T-helper 1 cell treated with Interleukin-12 subunit alpha and Interleukin-12 subunit beta and Interleukin-4 antibody, amounts not matched to agents 30 μg/mL and 1 μg/mL, for 36 hours (primary cell): Measurements from ENCODE around the gene TGFA.

Experiments
- H3K27ac Mint-ChIP-seq: one replicate; pipeline ENCODE4 v1.8.0; 2021; ENCODE audit warnings: mild to moderate bottlenecking, mixed read lengths
- H3K27me3 Mint-ChIP-seq: one replicate; pipeline ENCODE4 v1.8.0; 2021; ENCODE audit warnings: low read depth, mixed read lengths
- H3K36me3 Mint-ChIP-seq: one replicate; pipeline ENCODE4 v1.8.0; 2021; ENCODE audit warnings: low read depth, mixed read lengths
- H3K4me1 Mint-ChIP-seq: one replicate; pipeline ENCODE4 v1.8.0; 2021; ENCODE audit warnings: low read depth, mixed read lengths
- H3K4me3 Mint-ChIP-seq: one replicate; pipeline ENCODE4 v1.8.0; 2021; ENCODE audit warnings: mild to moderate bottlenecking, moderate library complexity, mixed read lengths
- H3K9me3 Mint-ChIP-seq: one replicate; pipeline ENCODE4 v1.8.0; 2021; ENCODE audit warnings: mixed read lengths

TGFA gene

DNA sequence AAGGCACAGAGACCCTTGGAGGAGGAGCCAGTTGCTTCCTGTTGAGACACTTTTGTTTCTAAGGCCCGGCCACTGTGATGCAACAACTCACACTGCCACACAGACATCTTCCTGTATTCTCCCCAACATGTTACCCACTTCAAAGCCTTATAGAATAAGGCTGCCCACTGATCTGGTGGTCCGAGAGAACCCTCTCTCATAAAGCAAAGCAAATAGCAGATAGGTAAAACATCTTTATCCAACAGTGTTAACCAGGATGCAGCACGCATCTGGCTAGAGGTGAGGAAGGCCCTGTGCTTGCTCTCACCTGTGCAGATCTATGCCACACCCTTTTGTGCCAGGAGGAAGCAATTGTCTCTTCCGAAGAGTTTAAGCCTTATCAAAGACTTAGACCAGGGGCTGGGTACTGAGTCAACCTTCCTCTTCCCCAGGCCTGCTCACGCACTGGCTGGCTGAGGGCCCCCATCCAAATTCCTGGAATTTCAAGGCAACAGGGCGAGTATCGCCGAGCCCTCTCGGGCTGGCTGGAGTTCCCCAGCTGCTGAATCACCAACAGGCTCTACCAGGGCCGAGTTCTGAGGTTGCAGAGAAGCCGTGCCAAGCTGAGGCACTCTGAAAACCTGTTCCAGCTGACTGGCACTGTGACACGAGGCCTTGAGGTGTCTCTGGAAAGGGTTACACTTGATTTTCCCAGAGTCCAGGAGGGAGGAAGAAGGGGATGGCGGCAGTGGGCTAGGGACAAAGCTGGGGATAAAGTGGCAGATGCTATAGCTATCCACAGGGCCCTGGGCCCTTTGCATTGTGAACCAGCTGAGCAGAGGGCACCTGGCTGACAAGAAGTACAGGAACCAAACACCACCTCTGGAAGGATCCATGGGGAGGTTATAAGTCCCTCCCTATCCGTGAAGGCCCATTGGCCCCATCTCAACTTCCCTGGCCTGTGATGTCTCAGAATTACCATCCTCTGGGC lies 29.3 kb downstream of the TGFA start:
- H3K9me3 Mint-ChIP-seq, result no peaks in the 10 kb centered on the region
- no peaks in the 10 kb centered on the region for H3K36me3 Mint-ChIP-seq
- H3K27me3 Mint-ChIP-seq, result peaks cover 8% of the 10 kb centered on the region
- peak overlapping the region; percentile 73 for H3K27ac Mint-ChIP-seq
- peaks cover 15% of the 10 kb centered on the region for H3K4me1 Mint-ChIP-seq
- peak overlapping the region; percentile 18 for H3K4me3 Mint-ChIP-seq

GRCh38 chr2:70523672-70523995 lies 30.0 kb downstream of the TGFA start:
- peaks cover 15% of the 10 kb centered on the region for H3K4me1 Mint-ChIP-seq
- peak overlapping the region; percentile 73 for H3K27ac Mint-ChIP-seq
- H3K4me3 Mint-ChIP-seq, result peak overlapping the region; percentile 18
- no peaks in the 10 kb centered on the region for H3K9me3 Mint-ChIP-seq
- no peaks in the 10 kb centered on the region for H3K36me3 Mint-ChIP-seq
- peaks cover 8% of the 10 kb centered on the region for H3K27me3 Mint-ChIP-seq

DNA sequence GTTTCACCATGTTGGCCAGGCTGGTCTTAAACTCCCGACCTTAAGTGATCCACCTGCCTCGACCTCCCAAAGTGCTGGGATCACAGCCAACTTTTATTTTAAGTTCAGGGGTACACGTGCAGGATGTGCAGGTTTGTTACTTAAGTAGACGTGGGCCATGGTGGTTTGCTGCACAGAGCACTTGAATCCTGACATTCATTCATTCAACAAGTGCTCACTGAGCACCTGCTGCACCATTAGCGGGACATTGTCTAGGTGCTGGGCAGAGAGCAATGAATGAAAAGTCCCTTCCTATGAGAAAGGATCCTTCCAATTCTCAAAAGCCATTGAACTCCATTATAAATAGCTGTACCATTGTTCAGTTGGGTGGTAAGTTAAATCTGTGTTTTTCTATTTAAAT lies 31.0 kb downstream of the TGFA start:
- Mint-ChIP-seq H3K4me1 (peaks cover 15% of the 10 kb centered on the region), H3K36me3 (no peaks in the 10 kb centered on the region), H3K27ac (no peak overlapping the region), H3K4me3 (no peak overlapping the region), H3K9me3 (no peaks in the 10 kb centered on the region), H3K27me3 (peaks cover 8% of the 10 kb centered on the region)

GRCh38 chr2:70520825-70521224 lies 32.8 kb downstream of the TGFA start:
- Mint-ChIP-seq H3K4me1 (peaks cover 23% of the 10 kb centered on the region), H3K4me3 (no peak overlapping the region), H3K27ac (no peak overlapping the region), H3K27me3 (no peaks in the 10 kb centered on the region), H3K36me3 (no peaks in the 10 kb centered on the region), H3K9me3 (no peaks in the 10 kb centered on the region)

DNA sequence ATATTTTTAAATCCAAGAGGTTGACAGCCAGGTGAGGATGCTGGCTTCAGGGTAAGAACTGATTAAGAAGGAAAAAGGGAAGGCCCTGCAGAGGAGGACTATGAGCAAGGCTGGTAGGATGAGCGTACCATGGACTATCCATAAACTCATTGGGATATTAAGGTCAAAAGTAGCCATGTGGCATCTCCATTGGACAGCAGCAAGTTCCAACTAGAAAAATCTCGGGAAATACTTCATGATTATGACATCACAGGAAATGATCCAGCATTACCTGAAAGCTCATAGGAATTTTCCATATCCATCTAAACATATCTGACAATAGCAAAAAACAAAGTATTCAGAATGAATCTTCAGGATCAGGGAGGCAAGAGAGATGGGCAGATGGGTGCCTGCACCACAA lies 34.2 kb downstream of the TGFA start:
- Mint-ChIP-seq H3K4me1 (peaks cover 21% of the 10 kb centered on the region), H3K36me3 (no peaks in the 10 kb centered on the region), H3K9me3 (no peaks in the 10 kb centered on the region), H3K27me3 (no peaks in the 10 kb centered on the region), H3K27ac (no peak overlapping the region), H3K4me3 (no peak overlapping the region)

GRCh38 chr2:70518557-70518956 lies 35.1 kb downstream of the TGFA start:
- peaks cover 12% of the 10 kb centered on the region for H3K4me1 Mint-ChIP-seq

GRCh38 chr2:70517804-70518203 lies 35.8 kb downstream of the TGFA start:
- Mint-ChIP-seq H3K27me3 (no peaks in the 10 kb centered on the region), H3K36me3 (no peaks in the 10 kb centered on the region), H3K9me3 (no peaks in the 10 kb centered on the region), H3K27ac (no peak overlapping the region), H3K4me3 (no peak overlapping the region), H3K4me1 (peaks cover 8% of the 10 kb centered on the region)

More at GRCh38 chr2:70518557-70518956, 35.1 kb downstream of the TGFA start:
- Mint-ChIP-seq H3K27ac (no peak overlapping the region), H3K9me3 (no peaks in the 10 kb centered on the region), H3K36me3 (no peaks in the 10 kb centered on the region), H3K4me3 (no peak overlapping the region), H3K27me3 (no peaks in the 10 kb centered on the region)

- H3K27ac Mint-ChIP-seq, result no peak overlapping the region
- no peaks in the 10 kb centered on the region for H3K36me3 Mint-ChIP-seq
- peaks cover 8% of the 10 kb centered on the region for H3K4me1 Mint-ChIP-seq
- H3K4me3 Mint-ChIP-seq, result no peak overlapping the region
- H3K27me3 Mint-ChIP-seq, result no peaks in the 10 kb centered on the region
- no peaks in the 10 kb centered on the region for H3K9me3 Mint-ChIP-seq
Observed at GRCh38 chr2:70516596-70516995, 37.0 kb downstream of the TGFA start.

DNA sequence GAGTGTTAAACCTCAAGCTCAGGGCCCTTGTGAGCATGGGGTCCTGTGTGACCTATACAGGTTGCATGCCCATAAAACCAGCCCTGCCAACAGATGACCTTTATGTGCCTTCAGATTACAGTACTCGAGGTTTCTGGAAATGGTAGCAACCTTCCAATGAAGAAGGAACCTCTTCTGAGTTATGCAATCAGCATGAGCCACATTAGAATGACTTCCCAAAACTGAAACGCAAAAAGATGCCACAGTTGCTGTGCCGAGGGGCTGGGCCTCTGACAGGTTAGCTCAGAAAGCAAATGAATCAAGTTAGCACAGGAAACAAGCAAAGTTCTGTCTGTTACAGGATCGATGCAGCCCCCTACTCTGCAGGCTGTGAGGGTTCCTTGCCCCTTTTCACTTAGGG lies 37.7 kb downstream of the TGFA start:
- no peaks in the 10 kb centered on the region for H3K27me3 Mint-ChIP-seq
- H3K36me3 Mint-ChIP-seq, result no peaks in the 10 kb centered on the region
- no peak overlapping the region for H3K4me3 Mint-ChIP-seq
- H3K4me1 Mint-ChIP-seq, result peaks cover 8% of the 10 kb centered on the region
- no peak overlapping the region for H3K27ac Mint-ChIP-seq
- H3K9me3 Mint-ChIP-seq, result no peaks in the 10 kb centered on the region

DNA sequence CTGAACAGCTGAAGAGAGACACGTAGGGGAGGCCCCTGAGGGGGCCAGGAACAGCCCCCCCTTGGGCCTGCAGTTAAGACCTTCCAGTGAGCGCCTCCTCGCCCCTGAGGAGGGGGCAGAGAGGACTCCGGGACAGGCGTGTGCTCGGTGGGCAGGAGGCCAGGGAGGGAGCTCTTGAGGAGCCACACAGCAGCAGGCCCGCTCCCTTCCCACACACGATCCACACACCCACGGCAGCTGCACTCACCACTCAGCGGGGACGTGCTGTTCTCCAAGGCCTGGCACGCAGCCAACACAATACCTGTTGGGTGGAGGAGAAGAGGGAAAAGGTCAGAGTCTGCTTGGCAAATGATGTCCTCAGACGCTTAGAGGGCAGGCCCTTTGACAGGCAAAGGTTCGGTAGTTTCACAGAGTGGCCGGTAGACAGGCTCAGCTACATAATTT lies 39.0 kb downstream of the TGFA start:
- Mint-ChIP-seq H3K27me3 (no peaks in the 10 kb centered on the region), H3K4me3 (no peak overlapping the region), H3K36me3 (no peaks in the 10 kb centered on the region), H3K4me1 (peaks cover 8% of the 10 kb centered on the region), H3K9me3 (no peaks in the 10 kb centered on the region), H3K27ac (no peak overlapping the region)

DNA sequence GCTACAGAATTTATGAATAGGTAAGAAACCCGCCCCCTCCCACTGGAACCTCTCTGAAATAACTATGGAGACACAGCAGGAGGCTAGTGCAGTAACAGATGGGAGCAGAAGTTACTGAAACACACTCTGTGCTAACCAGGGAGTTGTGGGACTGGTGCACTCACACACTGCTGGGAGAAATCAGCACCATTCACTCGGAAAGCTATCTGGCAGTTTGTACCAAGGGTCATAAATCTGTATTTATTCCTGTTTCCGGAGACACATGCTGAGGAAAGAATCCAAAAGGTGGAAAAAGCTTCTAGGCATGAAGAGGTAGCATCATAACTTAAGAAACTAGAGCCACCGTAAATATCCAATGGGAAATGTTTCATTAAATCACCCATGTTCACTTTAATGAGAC lies 39.9 kb downstream of the TGFA start:
- H3K27ac Mint-ChIP-seq, result no peak overlapping the region
- no peaks in the 10 kb centered on the region for H3K9me3 Mint-ChIP-seq
- H3K4me1 Mint-ChIP-seq, result peaks cover 8% of the 10 kb centered on the region
- H3K4me3 Mint-ChIP-seq, result no peak overlapping the region
- no peaks in the 10 kb centered on the region for H3K27me3 Mint-ChIP-seq
- H3K36me3 Mint-ChIP-seq, result no peaks in the 10 kb centered on the region

DNA sequence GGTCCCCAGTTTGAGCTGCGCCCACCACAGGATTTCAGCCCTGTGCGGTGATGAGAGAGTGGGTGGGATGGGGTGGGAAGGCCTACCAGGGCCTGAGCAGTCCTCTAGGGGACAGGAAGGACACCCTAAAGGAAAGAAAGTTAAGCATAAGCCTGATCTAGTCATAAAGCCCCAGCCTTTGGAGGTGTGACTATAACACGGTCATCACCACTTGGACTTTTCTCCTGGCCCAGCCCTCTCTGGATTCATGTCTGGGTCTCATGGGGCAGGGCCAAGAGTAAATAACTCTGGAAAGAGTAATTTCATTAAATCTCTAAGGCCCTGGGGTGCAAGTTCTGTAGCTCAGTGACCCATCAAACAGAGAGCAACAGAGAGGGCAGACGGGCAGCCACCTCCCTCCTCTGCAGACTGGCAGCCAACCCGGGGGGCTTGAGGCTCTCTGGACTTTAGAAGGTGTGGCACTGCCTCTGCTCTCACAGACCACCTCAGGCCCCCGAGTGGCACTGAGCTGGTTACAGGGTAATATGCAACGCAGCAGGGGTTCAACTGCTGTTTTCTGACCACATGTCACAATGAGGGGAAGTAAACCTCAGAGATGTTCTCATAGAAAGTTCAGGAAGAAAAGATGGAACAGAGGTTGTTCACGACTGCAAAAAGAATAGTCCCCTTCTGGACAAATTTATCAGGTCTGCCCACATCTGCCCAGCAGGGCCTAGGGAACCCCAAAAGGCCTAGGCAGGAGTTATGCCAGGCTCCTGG lies 41.5 kb downstream of the TGFA start:
- peaks cover 8% of the 10 kb centered on the region for H3K4me1 Mint-ChIP-seq
- no peaks in the 10 kb centered on the region for H3K9me3 Mint-ChIP-seq
- H3K27me3 Mint-ChIP-seq, result no peaks in the 10 kb centered on the region
- no peaks in the 10 kb centered on the region for H3K36me3 Mint-ChIP-seq
- H3K27ac Mint-ChIP-seq, result no peak overlapping the region
- H3K4me3 Mint-ChIP-seq, result no peak overlapping the region

- H3K36me3 Mint-ChIP-seq, result no peaks in the 10 kb centered on the region
- no peaks in the 10 kb centered on the region for H3K27me3 Mint-ChIP-seq
- H3K4me1 Mint-ChIP-seq, result no peaks in the 10 kb centered on the region
- H3K4me3 Mint-ChIP-seq, result no peak overlapping the region
- H3K9me3 Mint-ChIP-seq, result no peaks in the 10 kb centered on the region
- H3K27ac Mint-ChIP-seq, result no peak overlapping the region
Observed at GRCh38 chr2:70510313-70510712, 43.3 kb downstream of the TGFA start.

DNA sequence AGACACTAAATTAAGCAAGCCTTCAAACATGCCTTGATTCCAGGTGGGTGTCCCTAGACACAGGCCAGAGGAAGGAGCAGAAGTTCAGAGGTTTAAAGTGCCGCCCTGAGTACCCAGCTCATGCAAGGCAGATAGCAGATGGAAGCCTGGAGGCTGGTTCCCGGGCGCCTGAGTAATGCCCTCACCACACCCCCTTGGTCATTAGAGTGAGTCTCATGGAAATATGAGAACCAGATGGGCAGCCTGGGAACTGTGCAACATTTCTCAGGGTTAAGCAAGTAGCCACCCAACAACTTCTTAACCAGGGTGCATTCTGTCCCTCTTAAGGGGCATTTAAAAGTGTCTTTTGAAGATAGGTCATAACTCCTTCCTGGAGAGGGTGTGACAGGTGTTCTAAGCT lies 44.1 kb downstream of the TGFA start:
- H3K4me3 Mint-ChIP-seq, result no peak overlapping the region
- no peaks in the 10 kb centered on the region for H3K27me3 Mint-ChIP-seq
- no peaks in the 10 kb centered on the region for H3K4me1 Mint-ChIP-seq
- H3K36me3 Mint-ChIP-seq, result no peaks in the 10 kb centered on the region
- no peaks in the 10 kb centered on the region for H3K9me3 Mint-ChIP-seq
- H3K27ac Mint-ChIP-seq, result no peak overlapping the region
